Measurements from ENCODE around the gene PTPRF. TPM values are rescaled to one million over a fixed set of nuclear protein-coding genes. Genes with fewer than 3 reads are reported as not detected.

PTPRF gene
- total RNA-seq, 2 experiments from 2014 or later: 0.37 to 0.42 TPM

- no peak for DNase-seq
- Mint-ChIP-seq H3K36me3 (ENCODE audit: low read depth) (no peaks in the 10 kb centered on the region), H3K27ac (no peak overlapping the region), H3K4me3 (no peak overlapping the region), H3K4me1 (no peaks in the 10 kb centered on the region), H3K9me3 (no peaks in the 10 kb centered on the region), H3K27me3 (no peaks in the 10 kb centered on the region)
- POLR2A ChIA-PET: no interaction called here
- CTCF ChIA-PET: interaction anchor here (0.9 kb wide), 1 partner anchor 11 kb away, joined by 3 read pairs; no protein-coding TSS in a partner anchor
These were observed 88.0 kb downstream of the PTPRF start for GRCh38 chr1:43618521-43619313.

GRCh38 chr1:43619314-43619790 lies 88.7 kb downstream of the PTPRF start:
- Mint-ChIP-seq H3K27me3 (no peaks in the 10 kb centered on the region), H3K27ac (no peak overlapping the region), H3K4me3 (no peak overlapping the region), H3K9me3 (no peaks in the 10 kb centered on the region), H3K4me1 (no peaks in the 10 kb centered on the region), H3K36me3 (ENCODE audit: low read depth) (no peaks in the 10 kb centered on the region)
- no peak for DNase-seq
- ChIA-PET CTCF (interaction anchor here (0.9 kb wide), 1 partner anchor 10 kb away, joined by 3 read pairs; no protein-coding TSS in a partner anchor), POLR2A (no interaction called here)

- no peaks in the 10 kb centered on the region for H3K9me3 Mint-ChIP-seq
- ChIA-PET CTCF (interaction anchor here (0.9 kb wide), 1 partner anchor 9 kb away, joined by 3 read pairs; no protein-coding TSS in a partner anchor), POLR2A (no interaction called here)
- H3K4me1 Mint-ChIP-seq: no peaks in the 10 kb centered on the region
- H3K27me3 Mint-ChIP-seq: no peaks in the 10 kb centered on the region
- H3K36me3 Mint-ChIP-seq (ENCODE audit: low read depth): no peaks in the 10 kb centered on the region
- no peak for DNase-seq
- no peak overlapping the region for H3K4me3 Mint-ChIP-seq
- H3K27ac Mint-ChIP-seq: no peak overlapping the region
These were observed 89.6 kb downstream of the PTPRF start for GRCh38 chr1:43619996-43620920.

GRCh38 chr1:43620956-43621355 lies 90.3 kb downstream of the PTPRF start:
- H3K27ac Mint-ChIP-seq: no peak overlapping the region
- CTCF ChIA-PET: no interaction called here
- no peak overlapping the region for H3K4me3 Mint-ChIP-seq
- POLR2A ChIA-PET: no interaction called here
- DNase-seq: no peak
- no peaks in the 10 kb centered on the region for H3K36me3 Mint-ChIP-seq (ENCODE audit: low read depth)
- peaks cover 2% of the 10 kb centered on the region for H3K27me3 Mint-ChIP-seq
- H3K9me3 Mint-ChIP-seq: no peaks in the 10 kb centered on the region
- H3K4me1 Mint-ChIP-seq: no peaks in the 10 kb centered on the region

- POLR2A ChIA-PET: no interaction called here
- Mint-ChIP-seq H3K4me1 (no peaks in the 10 kb centered on the region), H3K4me3 (no peak overlapping the region), H3K36me3 (ENCODE audit: low read depth) (no peaks in the 10 kb centered on the region), H3K27me3 (peaks cover 2% of the 10 kb centered on the region), H3K27ac (no peak overlapping the region), H3K9me3 (no peaks in the 10 kb centered on the region)
- CTCF ChIA-PET: no interaction called here
- no peak for DNase-seq
These were observed 90.7 kb downstream of the PTPRF start for GRCh38 chr1:43621386-43621785.

- ChIA-PET CTCF (no interaction called here), POLR2A (no interaction called here)
- H3K4me3 Mint-ChIP-seq: no peak overlapping the region
- no peaks in the 10 kb centered on the region for H3K36me3 Mint-ChIP-seq (ENCODE audit: low read depth)
- peaks cover 2% of the 10 kb centered on the region for H3K27me3 Mint-ChIP-seq
- H3K4me1 Mint-ChIP-seq: no peaks in the 10 kb centered on the region
- no peaks in the 10 kb centered on the region for H3K9me3 Mint-ChIP-seq
- no peak for DNase-seq
- H3K27ac Mint-ChIP-seq: no peak overlapping the region
These were observed 91.2 kb downstream of the PTPRF start for GRCh38 chr1:43621861-43622260.

GRCh38 chr1:43622471-43622870 lies 91.8 kb downstream of the PTPRF start:
- no peak overlapping the region for H3K27ac Mint-ChIP-seq
- no peak overlapping the region for H3K4me3 Mint-ChIP-seq
- ChIA-PET POLR2A (no interaction called here), CTCF (no interaction called here)
- peaks cover 2% of the 10 kb centered on the region for H3K27me3 Mint-ChIP-seq
- H3K4me1 Mint-ChIP-seq: no peaks in the 10 kb centered on the region
- no peaks in the 10 kb centered on the region for H3K9me3 Mint-ChIP-seq
- H3K36me3 Mint-ChIP-seq (ENCODE audit: low read depth): no peaks in the 10 kb centered on the region
- DNase-seq: no peak

- Mint-ChIP-seq H3K27ac (no peak overlapping the region), H3K4me1 (no peaks in the 10 kb centered on the region), H3K36me3 (ENCODE audit: low read depth) (no peaks in the 10 kb centered on the region)
These were observed 92.5 kb downstream of the PTPRF start for GRCh38 chr1:43622901-43623780.

GRCh38 chr1:43625063-43625780 lies 94.5 kb downstream of the PTPRF start:
- CTCF ChIA-PET: no interaction called here
- no peaks in the 10 kb centered on the region for H3K9me3 Mint-ChIP-seq
- no peak for DNase-seq
- peaks cover 2% of the 10 kb centered on the region for H3K27me3 Mint-ChIP-seq
- no peaks in the 10 kb centered on the region for H3K36me3 Mint-ChIP-seq (ENCODE audit: low read depth)
- no peak overlapping the region for H3K4me3 Mint-ChIP-seq
- H3K27ac Mint-ChIP-seq: no peak overlapping the region
- H3K4me1 Mint-ChIP-seq: no peaks in the 10 kb centered on the region
- POLR2A ChIA-PET: no interaction called here

More at GRCh38 chr1:43622901-43623780, 92.5 kb downstream of the PTPRF start:
- no peak for DNase-seq
- Mint-ChIP-seq H3K4me3 (no peak overlapping the region), H3K9me3 (no peaks in the 10 kb centered on the region), H3K27me3 (peaks cover 2% of the 10 kb centered on the region)
- POLR2A ChIA-PET: no interaction called here
- CTCF ChIA-PET: interaction anchor here (1.1 kb wide), 1 partner anchor 14 kb away, joined by 3 read pairs; no protein-coding TSS in a partner anchor

GRCh38 chr1:43632135-43632670 lies 101.5 kb downstream of the PTPRF start:
- Mint-ChIP-seq H3K4me1 (no peaks in the 10 kb centered on the region), H3K27ac (no peak overlapping the region), H3K9me3 (no peaks in the 10 kb centered on the region), H3K27me3 (peaks cover 2% of the 10 kb centered on the region), H3K4me3 (no peak overlapping the region), H3K36me3 (ENCODE audit: low read depth) (no peaks in the 10 kb centered on the region)
- CTCF ChIA-PET: no interaction called here
- POLR2A ChIA-PET: no interaction called here
- no peak for DNase-seq

- CTCF ChIA-PET: interaction anchor here (1.1 kb wide), 1 partner anchor 16 kb away, joined by 4 read pairs; the partner anchor contains the start of gene KDM4A
- H3K27me3 Mint-ChIP-seq: peaks cover 2% of the 10 kb centered on the region
- no peaks in the 10 kb centered on the region for H3K36me3 Mint-ChIP-seq (ENCODE audit: low read depth)
- no peak for DNase-seq
- H3K9me3 Mint-ChIP-seq: no peaks in the 10 kb centered on the region
- POLR2A ChIA-PET: no interaction called here
- no peak overlapping the region for H3K27ac Mint-ChIP-seq
- no peak overlapping the region for H3K4me3 Mint-ChIP-seq
- H3K4me1 Mint-ChIP-seq: no peaks in the 10 kb centered on the region
These were observed 104.0 kb downstream of the PTPRF start for GRCh38 chr1:43634721-43635120.
